ENCODE measurements around the gene KLK4. TPM values are rescaled to one million over a fixed set of nuclear protein-coding genes. Genes with fewer than 3 reads are reported as not detected.

The KLK4 gene
- total RNA-seq, 2 donors from 2014 or later: not detected

Other genes with a start within 250 kb of the KLK4 start
- gene SHANK1, start 191.6 kb downstream of the KLK4 start, total RNA-seq: 1 to 10 TPM in 1 of 2 donors, under 1 TPM in 1; 0.62 to 1.2 TPM
- gene CLEC11A, start 188.0 kb downstream of the KLK4 start, total RNA-seq: 1 to 10 TPM; 8.4 to 9.6 TPM
- not detected for gene GPR32, start 140.9 kb downstream of the KLK4 start, total RNA-seq
- not detected for gene ACP4, start 121.0 kb downstream of the KLK4 start, total RNA-seq
- gene KLK1, start 87.6 kb downstream of the KLK4 start, total RNA-seq: under 1 TPM in 1 of 2 donors, not detected in 1; 0.27 TPM
- gene KLK15, start 77.8 kb downstream of the KLK4 start, total RNA-seq: not detected
- not detected for gene KLK3, start 56.5 kb downstream of the KLK4 start, total RNA-seq
- not detected for gene KLK2, start 38.0 kb downstream of the KLK4 start, total RNA-seq
- gene KLK5, start 41.6 kb upstream of the KLK4 start, total RNA-seq: under 1 TPM in 1 of 2 donors, not detected in 1; 0.42 TPM
- gene KLK6, start 58.2 kb upstream of the KLK4 start, total RNA-seq: not detected
- under 1 TPM in 1 of 2 donors, not detected in 1; 0.16 TPM for gene KLK7, start 72.5 kb upstream of the KLK4 start, total RNA-seq
- under 1 TPM in 1 of 2 donors, not detected in 1; 0.53 TPM for gene KLK8, start 90.2 kb upstream of the KLK4 start, total RNA-seq
- gene KLK10, start 108.3 kb upstream of the KLK4 start, total RNA-seq: under 1 TPM; 0.26 to 0.32 TPM
- gene KLK11, start 115.2 kb upstream of the KLK4 start, total RNA-seq: 1 to 10 TPM; 1.7 to 2.6 TPM
- gene KLK12, start 123.6 kb upstream of the KLK4 start, total RNA-seq: not detected
- gene KLK13, start 153.7 kb upstream of the KLK4 start, total RNA-seq: under 1 TPM in 1 of 2 donors, not detected in 1; 0.65 TPM
- gene KLK14, start 171.5 kb upstream of the KLK4 start, total RNA-seq: under 1 TPM; 0.21 to 0.31 TPM
- 1 to 10 TPM; 5.3 to 6.0 TPM for gene CTU1, start 197.0 kb upstream of the KLK4 start, total RNA-seq
- 1 to 10 TPM; 5.1 to 6.6 TPM for gene SIGLEC9, start 213.5 kb upstream of the KLK4 start, total RNA-seq
- 1 to 10 TPM; 1.6 to 2.2 TPM for gene SIGLEC7, start 230.9 kb upstream of the KLK4 start, total RNA-seq